GM12878 (cell line): Measurements from ENCODE around the gene SIK3. TPM values are rescaled to one million over a fixed set of nuclear protein-coding genes. Genes with fewer than 3 reads are reported as not detected.
A peak's percentile ranks its signal among the peaks of the same experiment; 100 is the strongest.

Experiments
- ATAC-seq: fragments of 200-7000 bp; cut with Tn5 transposase; 3 replicates; pipeline ENCODE4 v1.9.1; 2020; ENCODE audit warnings: mild to moderate bottlenecking, moderate library complexity
- BruUV-seq: library from RNA; stranded (reverse); fragments of 400-500 nt; replicated peaks from 2 replicates; lab custom pipeline; 2021; lab: Mats Ljungman, UMichigan
- CTCF ChIA-PET: fragments of 300-600 bp; sonication (Branson Sonifier 250); formaldehyde crosslinking; extraction: SDS; loops from one replicate; lab custom pipeline; 2021; ENCODE audit warnings: inconsistent platforms; lab: Yijun Ruan, JAX
- POLR2A ChIA-PET: fragments of 350-600 bp; formaldehyde crosslinking; extraction: SDS; loops from one replicate; lab custom pipeline; 2021; ENCODE audit warnings: inconsistent platforms; lab: Charles Lee
- RAD21 ChIA-PET: fragments of 300-600 bp; sonication (Branson Sonifier 250); formaldehyde crosslinking; loops from one replicate; lab custom pipeline; 2023; ENCODE audit warnings: antibody characterized with exemption; ENCODE audit not compliant: unreplicated experiment; lab: Charles Lee
- SMC1A ChIA-PET: fragments of 300-600 bp; sonication (Branson Sonifier 250); formaldehyde crosslinking; loops from one replicate; lab custom pipeline; 2023; ENCODE audit not compliant: unreplicated experiment, uncharacterized antibody; lab: Charles Lee
- DNase-seq: peaks from one replicate; pipeline ENCODE4 v3.0.0-alpha.2; 2011; ENCODE audit warnings: low read depth, low spot score
- FAIRE-seq: peaks from 3 replicates; lab custom pipeline; 2011; peaks lifted over from hg19 to GRCh38; lab: Jason Lieb, UNC
- H2AFZ ChIP-seq: 2 replicates; pipeline ENCODE4 v1.6.0; 2011; ENCODE audit warnings: low read depth, low read length, control low read depth; ENCODE audit not compliant: control insufficient read depth
- H3K27ac ChIP-seq: 2 replicates; pipeline ENCODE4 v1.5.1; 2011; ENCODE audit warnings: control low read depth; ENCODE audit not compliant: control insufficient read depth, insufficient read depth
- H3K27me3 ChIP-seq, 2 experiments: replicated peaks in 1 of 2; 2 replicates each; pipeline versions ENCODE4 v1.6.0 to v1.6.1; 2011; ENCODE audit warnings: low read length in 1 of 2; ENCODE audit not compliant: control insufficient read depth in 2 of 2, insufficient read depth in 2 of 2
- H3K36me3 ChIP-seq, 2 experiments: 2 replicates each; pipeline ENCODE4 v1.5.1; 2011; ENCODE audit warnings: low read length in 1 of 2; ENCODE audit not compliant: control insufficient read depth in 2 of 2, insufficient read depth in 2 of 2
- H3K4me1 ChIP-seq: 2 replicates; pipeline ENCODE4 v1.6.1; 2011; ENCODE audit warnings: mild to moderate bottlenecking, low read length, moderate library complexity, mixed read lengths; ENCODE audit not compliant: control insufficient read depth, insufficient read depth
- H3K4me2 ChIP-seq: 2 replicates; pipeline ENCODE4 v1.6.0; 2011; ENCODE audit warnings: control low read depth; ENCODE audit not compliant: control insufficient read depth, insufficient read depth
- H3K4me3 ChIP-seq: fragments of 200-600 bp; sonication (generic); 2 replicates; pipeline ENCODE4 v1.5.1; 2016
- H3K79me2 ChIP-seq: 2 replicates; pipeline ENCODE4 v1.6.0; 2011; ENCODE audit warnings: low read length; ENCODE audit not compliant: control insufficient read depth, insufficient read depth
- H3K9ac ChIP-seq: 2 replicates; pipeline ENCODE4 v1.8.0; 2011; ENCODE audit warnings: low read length, control low read depth, mixed read lengths; ENCODE audit not compliant: control insufficient read depth, insufficient read depth
- H3K9me3 ChIP-seq: replicated peaks from 3 replicates; pipeline ENCODE4 v1.5.1; 2011; ENCODE audit warnings: mild to moderate bottlenecking, low read length; ENCODE audit not compliant: control insufficient read depth, insufficient read depth
- H4K20me1 ChIP-seq: 2 replicates; pipeline ENCODE4 v1.6.0; 2011; ENCODE audit not compliant: control insufficient read depth, insufficient read depth
- BACH1 ChIP-seq: fragments of 450-650 bp; IDR thresholded peaks from 2 replicates; pipeline ENCODE4 v1.6.1; 2017; ENCODE audit warnings: mild to moderate bottlenecking, borderline replicate concordance
- BCL11A ChIP-seq: IDR thresholded peaks from 2 replicates; pipeline ENCODE4 v1.6.1; 2011; ENCODE audit warnings: low read depth, low read length
- CBX3 ChIP-seq: fragments of 200-600 bp; sonication (generic); IDR thresholded peaks from 2 replicates; pipeline ENCODE4 v1.6.1; 2016; ENCODE audit warnings: low read depth, borderline replicate concordance
- EED ChIP-seq: sonication (generic); IDR thresholded peaks from 2 replicates; pipeline ENCODE4 v1.6.1; 2016; ENCODE audit warnings: antibody characterized with exemption, low read depth
- JUNB ChIP-seq: IDR thresholded peaks from 2 replicates; pipeline ENCODE4 v1.6.1; 2016; ENCODE audit warnings: antibody characterized with exemption, mild to moderate bottlenecking
- KAT2A ChIP-seq: conservative IDR thresholded peaks from 2 replicates; pipeline ENCODE4 v1.6.1; 2011; ENCODE audit warnings: low read depth, low read length; ENCODE audit not compliant: control insufficient read depth
- KDM1A ChIP-seq: fragments of 200-600 bp; sonication (generic); IDR thresholded peaks from 2 replicates; pipeline ENCODE4 v1.6.1; 2016; ENCODE audit warnings: borderline replicate concordance
- MTA3 ChIP-seq: IDR thresholded peaks from 2 replicates; pipeline ENCODE4 v1.6.1; 2012; ENCODE audit warnings: low read length, inconsistent platforms, borderline replicate concordance
- NFYA ChIP-seq: IDR thresholded peaks from 2 replicates; pipeline ENCODE4 v1.6.1; 2011; ENCODE audit warnings: low read depth, mild to moderate bottlenecking, low read length, improper control_type of control experiment, borderline replicate concordance
- POLR2A ChIP-seq: IDR thresholded peaks from 2 replicates; pipeline ENCODE4 v1.6.1; 2011; ENCODE audit warnings: low read depth, mild to moderate bottlenecking, low read length
- POLR2AphosphoS2 ChIP-seq: IDR thresholded peaks from 2 replicates; pipeline ENCODE4 v1.6.1; 2011; ENCODE audit warnings: low read depth, mild to moderate bottlenecking, low read length, improper control_type of control experiment, moderate library complexity
- SPI1 ChIP-seq: IDR thresholded peaks from 2 replicates; pipeline ENCODE4 v1.6.1; 2011; ENCODE audit warnings: low read depth, mild to moderate bottlenecking, low read length, moderate library complexity, borderline replicate concordance; ENCODE audit not compliant: insufficient read depth
- STAT3 ChIP-seq: IDR thresholded peaks from 2 replicates; pipeline ENCODE4 v1.6.1; 2011; ENCODE audit warnings: low read depth, low read length, improper control_type of control experiment
- ZBED1 ChIP-seq: IDR thresholded peaks from 2 replicates; pipeline ENCODE4 v1.6.1; 2016; ENCODE audit warnings: borderline replicate concordance
- ZNF207 ChIP-seq: fragments of 450-650 bp; IDR thresholded peaks from 2 replicates; pipeline ENCODE4 v1.6.1; 2014; ENCODE audit warnings: antibody characterized with exemption, mild to moderate bottlenecking, borderline replicate concordance
- ZNF217 ChIP-seq: fragments of 450-650 bp; IDR thresholded peaks from 2 replicates; pipeline ENCODE4 v1.6.1; 2017; ENCODE audit warnings: antibody characterized with exemption, mild to moderate bottlenecking
- ZNF384 ChIP-seq: IDR thresholded peaks from 2 replicates; pipeline ENCODE4 v1.6.1; 2012; ENCODE audit warnings: low read depth, mild to moderate bottlenecking, low read length, improper control_type of control experiment, borderline replicate concordance
- ZSCAN29 ChIP-seq: fragments of 450-650 bp; IDR thresholded peaks from 2 replicates; pipeline ENCODE4 v1.6.1; 2017; ENCODE audit warnings: mild to moderate bottlenecking, moderate library complexity
- WGBS: methylation state at CpG from one replicate; pipeline ENCODE4 v1.1.6; 2016; ENCODE audit warnings: low lambda C conversion rate; ENCODE audit not compliant: insufficient replicate concordance, insufficient coverage; ENCODE audit errors: missing lambda C conversion rate; 5-methylcytosine and 5-hydroxymethylcytosine counted together
- in situ Hi-C: fragments of 300-500 bp; cut with MboI; formaldehyde crosslinking; loops from 9 replicates; pipeline ENCODE4 v1.14.3; 2018; ENCODE audit warnings: mixed read lengths
- intact Hi-C: fragments of 100-400 bp; cut with micrococcal nuclease; formaldehyde crosslinking; loops from one replicate; pipeline ENCODE4 v1.14.2; 2022; ENCODE audit not compliant: unreplicated experiment
- polyA plus RNA-seq, 11 experiments: library from polyadenylated mRNA; depleted of rRNA in 4 of 11; unstranded in 6 of 11; stranded (reverse) in 5 of 11; fragments of >200 nt; fragmentation: Nextera tagmentation in 4 of 11; fragmentation: Illumina TruSeq in 1 of 11; extraction: Ambion mirVana in 4 of 11; extraction: Trizol in 1 of 11; gene quantifications; 1 replicate in 1 of 11; 2 replicates in 10 of 11; pipeline versions ENCODE4 v1.2.1 to v1.2.3, GENCODE V29; 2011 to 2016; ENCODE audit warnings: inconsistent platforms in 2 of 11, missing spikeins in 2 of 11, low read depth in 1 of 11
- total RNA-seq, 4 experiments: library from RNA; depleted of rRNA in 3 of 4; stranded (reverse); fragments of >200 nt in 3 of 4; fragmentation: Illumina TruSeq in 1 of 4; extraction: Trizol in 1 of 4; gene quantifications; 2 replicates each; pipeline versions ENCODE4 v1.2.1 to v1.2.3, GENCODE V29; 2013 to 2021
- TF ChIP-seq, protein P1 (sequence below): fragments of 450-650 bp; IDR thresholded peaks from 2 replicates; pipeline ENCODE4 v1.6.1; 2017; ENCODE audit warnings: antibody characterized with exemption, mild to moderate bottlenecking, moderate library complexity
- TF ChIP-seq, protein P2 (sequence below): IDR thresholded peaks from 2 replicates; pipeline ENCODE4 v1.6.1; 2011; ENCODE audit warnings: borderline replicate concordance, low read depth, mild to moderate bottlenecking, moderate library complexity, mixed read lengths, low read length; ENCODE audit not compliant: insufficient read depth; ENCODE audit errors: extremely low read length
- TF ChIP-seq, protein P3 (sequence below): IDR thresholded peaks from 2 replicates; pipeline ENCODE4 v1.6.1; 2011; ENCODE audit warnings: borderline replicate concordance, low read depth, mild to moderate bottlenecking, moderate library complexity, low read length; ENCODE audit not compliant: insufficient read depth, poor library complexity, severe bottlenecking

SIK3 gene
- total and polyA plus RNA-seq, 10 of the 15 experiments (the other 5 are each of a cell fraction or from before 2014, with no cell fraction given): 2.5 to 31.9 (median 11.1) TPM

DNA sequence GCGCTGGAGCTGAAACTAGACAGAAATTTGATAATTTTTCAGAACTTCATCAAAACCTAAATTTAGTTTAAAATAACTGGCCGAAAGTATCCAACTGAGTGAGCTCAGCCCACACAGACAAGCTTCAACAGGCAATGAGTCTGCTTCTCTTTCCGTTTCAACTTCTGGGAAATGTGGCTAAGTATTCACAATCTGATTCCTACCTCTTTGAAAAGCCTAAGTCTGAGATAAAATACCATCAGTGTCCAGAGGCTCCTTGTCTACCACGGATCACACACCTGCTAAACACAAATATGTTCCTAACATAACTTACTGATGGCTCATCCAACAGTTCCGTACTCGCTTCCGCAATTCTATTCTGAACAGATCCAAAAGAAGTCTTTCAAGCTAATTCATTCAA is 8.5 kb downstream of the SIK3 start:
- WGBS: 51% methylated on average over 7 of the region's 7 CpGs
- H3K9me3 ChIP-seq: no peaks in the 10 kb centered on the region
- H4K20me1 ChIP-seq: no peaks in the 10 kb centered on the region
- ATAC-seq: peak; percentile 20
- BruUV-seq: no TSS peak
- CTCF ChIA-PET: interaction anchor here (0.7 to 1.6 kb wide), 7 partner anchors 10 to 298 kb away, joined by 3 to 7 read pairs (median 4); partner anchors contain the start of gene APOA5
- FAIRE-seq: no peak
- H3K9ac ChIP-seq: no peak overlapping the region
- SMC1A ChIA-PET: interaction anchor here (0.8 to 11.0 kb wide), 3 partner anchors 12 to 70 kb away, joined by 6 to 65 read pairs (median 29); no protein-coding TSS in a partner anchor
- H3K27me3 ChIP-seq: no peaks in the 10 kb centered on the region
- peaks cover 0 to 5% of the 10 kb centered on the region in 2 experiments; a peak in 2 of 4 replicates for H3K36me3 ChIP-seq
- intact Hi-C loops: loop anchor here (2.0 kb wide), 1 partner anchor 13 kb away; no protein-coding TSS in a partner anchor
- H3K4me3 ChIP-seq: peak overlapping the region; percentile 48; the same call in 1 of the 2 replicates
- H3K4me2 ChIP-seq: peak overlapping the region; percentile 51
- H3K79me2 ChIP-seq: peaks cover 61% of the 10 kb centered on the region
- POLR2A ChIA-PET: interaction anchor here (0.7 to 1.4 kb wide), 6 partner anchors 10 to 72 kb away, joined by 3 to 7 read pairs (median 4); no protein-coding TSS in a partner anchor
- in situ Hi-C loops: no loop called here
- RAD21 ChIA-PET: interaction anchor here (0.9 to 1.6 kb wide), 3 partner anchors 10 to 160 kb away, joined by 3 to 4 read pairs (median 3); no protein-coding TSS in a partner anchor
- H3K27ac ChIP-seq: no peak overlapping the region
- peaks cover 41% of the 10 kb centered on the region for H3K4me1 ChIP-seq
- no peak for DNase-seq
- no peak overlapping the region for H2AFZ ChIP-seq
- TF ChIP-seq EED (peak; percentile 71), ZBED1 (peak; percentile 65; the same call in 1 of the 2 replicates), POLR2AphosphoS2 (no peak), ZNF217 (no peak), NFYA (no peak), KDM1A (no peak), BCL11A (0 out of 2 replicates have a peak, but pooled peaks have one; percentile 19), ZNF384 (no peak), STAT3 (no peak), KAT2A (no peak), POLR2A (no peak), SPI1 (no peak), ZNF207 (no peak), CBX3 (no peak), MTA3 (peak; percentile 36; the same call in 1 of the 2 replicates), BACH1 (no peak), JUNB (peak; percentile 48; the same call in 1 of the 2 replicates), ZSCAN29 (no peak)
- TF ChIP-seq, protein P1, sequence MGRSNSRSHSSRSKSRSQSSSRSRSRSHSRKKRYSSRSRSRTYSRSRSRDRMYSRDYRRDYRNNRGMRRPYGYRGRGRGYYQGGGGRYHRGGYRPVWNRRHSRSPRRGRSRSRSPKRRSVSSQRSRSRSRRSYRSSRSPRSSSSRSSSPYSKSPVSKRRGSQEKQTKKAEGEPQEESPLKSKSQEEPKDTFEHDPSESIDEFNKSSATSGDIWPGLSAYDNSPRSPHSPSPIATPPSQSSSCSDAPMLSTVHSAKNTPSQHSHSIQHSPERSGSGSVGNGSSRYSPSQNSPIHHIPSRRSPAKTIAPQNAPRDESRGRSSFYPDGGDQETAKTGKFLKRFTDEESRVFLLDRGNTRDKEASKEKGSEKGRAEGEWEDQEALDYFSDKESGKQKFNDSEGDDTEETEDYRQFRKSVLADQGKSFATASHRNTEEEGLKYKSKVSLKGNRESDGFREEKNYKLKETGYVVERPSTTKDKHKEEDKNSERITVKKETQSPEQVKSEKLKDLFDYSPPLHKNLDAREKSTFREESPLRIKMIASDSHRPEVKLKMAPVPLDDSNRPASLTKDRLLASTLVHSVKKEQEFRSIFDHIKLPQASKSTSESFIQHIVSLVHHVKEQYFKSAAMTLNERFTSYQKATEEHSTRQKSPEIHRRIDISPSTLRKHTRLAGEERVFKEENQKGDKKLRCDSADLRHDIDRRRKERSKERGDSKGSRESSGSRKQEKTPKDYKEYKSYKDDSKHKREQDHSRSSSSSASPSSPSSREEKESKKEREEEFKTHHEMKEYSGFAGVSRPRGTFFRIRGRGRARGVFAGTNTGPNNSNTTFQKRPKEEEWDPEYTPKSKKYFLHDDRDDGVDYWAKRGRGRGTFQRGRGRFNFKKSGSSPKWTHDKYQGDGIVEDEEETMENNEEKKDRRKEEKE: no peak
- TF ChIP-seq, protein P2, sequence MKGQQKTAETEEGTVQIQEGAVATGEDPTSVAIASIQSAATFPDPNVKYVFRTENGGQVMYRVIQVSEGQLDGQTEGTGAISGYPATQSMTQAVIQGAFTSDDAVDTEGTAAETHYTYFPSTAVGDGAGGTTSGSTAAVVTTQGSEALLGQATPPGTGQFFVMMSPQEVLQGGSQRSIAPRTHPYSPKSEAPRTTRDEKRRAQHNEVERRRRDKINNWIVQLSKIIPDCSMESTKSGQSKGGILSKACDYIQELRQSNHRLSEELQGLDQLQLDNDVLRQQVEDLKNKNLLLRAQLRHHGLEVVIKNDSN: no peak
- TF ChIP-seq, protein P3, sequence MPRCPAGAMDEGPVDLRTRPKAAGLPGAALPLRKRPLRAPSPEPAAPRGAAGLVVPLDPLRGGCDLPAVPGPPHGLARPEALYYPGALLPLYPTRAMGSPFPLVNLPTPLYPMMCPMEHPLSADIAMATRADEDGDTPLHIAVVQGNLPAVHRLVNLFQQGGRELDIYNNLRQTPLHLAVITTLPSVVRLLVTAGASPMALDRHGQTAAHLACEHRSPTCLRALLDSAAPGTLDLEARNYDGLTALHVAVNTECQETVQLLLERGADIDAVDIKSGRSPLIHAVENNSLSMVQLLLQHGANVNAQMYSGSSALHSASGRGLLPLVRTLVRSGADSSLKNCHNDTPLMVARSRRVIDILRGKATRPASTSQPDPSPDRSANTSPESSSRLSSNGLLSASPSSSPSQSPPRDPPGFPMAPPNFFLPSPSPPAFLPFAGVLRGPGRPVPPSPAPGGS: no peak
